Endothelial cell (in vitro differentiated cells): ENCODE results near the gene CDK18. TPM values are rescaled to one million over a fixed set of nuclear protein-coding genes. Genes with fewer than 3 reads are reported as not detected.
"Not testable (repeated sequence)": the region's sequence is repeated elsewhere in the genome, so short reads cannot be mapped to it uniquely, and the experiment has no call there.

Source experiments
- DNase-seq: peaks from one replicate; pipeline ENCODE4 v3.0.0; 2021; ENCODE audit warnings: low spot score
- H3K27ac Mint-ChIP-seq: one replicate; pipeline ENCODE4 v1.8.0; 2021; ENCODE audit warnings: mixed read lengths, inconsistent platforms; ENCODE audit not compliant: unreplicated experiment
- H3K27me3 Mint-ChIP-seq: one replicate; pipeline ENCODE4 v1.8.0; 2021; ENCODE audit warnings: mild to moderate bottlenecking, moderate library complexity, mixed read lengths, inconsistent platforms; ENCODE audit not compliant: unreplicated experiment
- H3K36me3 Mint-ChIP-seq: one replicate; pipeline ENCODE4 v1.8.0; 2021; ENCODE audit warnings: mild to moderate bottlenecking, low read depth, mixed read lengths, inconsistent platforms; ENCODE audit not compliant: unreplicated experiment
- H3K4me1 Mint-ChIP-seq: one replicate; pipeline ENCODE4 v1.8.0; 2021; ENCODE audit warnings: mild to moderate bottlenecking, mixed read lengths, inconsistent platforms; ENCODE audit not compliant: unreplicated experiment
- H3K4me3 Mint-ChIP-seq: one replicate; pipeline ENCODE4 v1.8.0; 2021; ENCODE audit warnings: mild to moderate bottlenecking, mixed read lengths, inconsistent platforms; ENCODE audit not compliant: unreplicated experiment
- H3K9me3 Mint-ChIP-seq: one replicate; pipeline ENCODE4 v1.8.0; 2021; ENCODE audit warnings: mixed read lengths, inconsistent platforms; ENCODE audit not compliant: unreplicated experiment
- CTCF ChIP-seq: fragments of 200-600 bp; sonication (generic); IDR thresholded peaks from one replicate; pipeline ENCODE4 v1.5.0; 2021; ENCODE audit warnings: antibody characterized with exemption; ENCODE audit not compliant: unreplicated experiment
- total RNA-seq: library from RNA; stranded (reverse); fragmentation: NEBNext Ultra II Directional; extraction: Animal tissue kit (Norgen Biotek cat#: 25700); gene quantifications from one replicate; pipeline ENCODE4 v1.2.1, GENCODE V29; 2021; ENCODE audit not compliant: unreplicated experiment

Gene CDK18
- total RNA-seq, 1 donor from 2014 or later, result 12.4 TPM

- Mint-ChIP-seq H3K36me3 (no peaks in the 10 kb centered on the region), H3K4me1 (peaks cover 6% of the 10 kb centered on the region), H3K9me3 (no peaks in the 10 kb centered on the region), H3K27me3 (peaks cover 7% of the 10 kb centered on the region), H3K4me3 (no peak overlapping the region), H3K27ac (no peak overlapping the region)
- no peak for DNase-seq
- no peak for TF ChIP-seq CTCF
Measured at GRCh38 chr1:205475855-205476254, 28.6 kb upstream of the CDK18 start.

GRCh38 chr1:205476648-205477047, 27.8 kb upstream of the CDK18 start:
- Mint-ChIP-seq H3K27me3 (peaks cover 7% of the 10 kb centered on the region), H3K4me3 (no peak overlapping the region), H3K9me3 (no peaks in the 10 kb centered on the region), H3K4me1 (peaks cover 6% of the 10 kb centered on the region), H3K36me3 (no peaks in the 10 kb centered on the region), H3K27ac (no peak overlapping the region)
- no peak for DNase-seq
- no peak for TF ChIP-seq CTCF

- DNase-seq, result no peak
- Mint-ChIP-seq H3K9me3 (no peaks in the 10 kb centered on the region), H3K4me3 (no peak overlapping the region), H3K27ac (no peak overlapping the region), H3K4me1 (peaks cover 5% of the 10 kb centered on the region), H3K27me3 (peaks cover 10% of the 10 kb centered on the region), H3K36me3 (no peaks in the 10 kb centered on the region)
- TF ChIP-seq CTCF, result no peak
Measured at GRCh38 chr1:205477121-205477758, 27.2 kb upstream of the CDK18 start.

- no peak for DNase-seq
- H3K4me3 Mint-ChIP-seq, result no peak overlapping the region
- no peak for TF ChIP-seq CTCF
- no peak overlapping the region for H3K27ac Mint-ChIP-seq
- H3K4me1 Mint-ChIP-seq, result no peaks in the 10 kb centered on the region
- no peaks in the 10 kb centered on the region for H3K9me3 Mint-ChIP-seq
- H3K36me3 Mint-ChIP-seq, result peaks cover 1% of the 10 kb centered on the region
- H3K27me3 Mint-ChIP-seq, result peaks cover 7% of the 10 kb centered on the region
Measured at GRCh38 chr1:205477759-205478247, 26.7 kb upstream of the CDK18 start.

GRCh38 chr1:205478985-205479384, 25.5 kb upstream of the CDK18 start:
- H3K36me3 Mint-ChIP-seq, H3K27ac Mint-ChIP-seq, H3K4me1 Mint-ChIP-seq, DNase-seq, H3K9me3 Mint-ChIP-seq, H3K27me3 Mint-ChIP-seq, H3K4me3 Mint-ChIP-seq: not testable (repeated sequence)
